Spleen (tissue), 7 donors: ENCODE results near the gene ASAP2.

Experiments
- CTCF ChIP-seq, 11 experiments: fragments of 200-600 bp in 7 of 11; fragments of 450-650 bp in 4 of 11; sonication (generic) in 4 of 11; IDR thresholded peaks in 8 of 11; conservative IDR thresholded peaks in 3 of 11; 1 replicate in 7 of 11; 2 replicates in 4 of 11; pipeline versions ENCODE4 v1.4.0 to v1.8.0; 2016 to 2021; ENCODE audit warnings: antibody characterized with exemption in 11 of 11, inconsistent platforms in 4 of 11, mild to moderate bottlenecking in 1 of 11
- POLR2A ChIP-seq, 3 donors: fragments of 450-650 bp; IDR thresholded peaks; one replicate each; pipeline ENCODE4 v1.5.1; 2017; ENCODE audit warnings: antibody characterized with exemption in 3 of 3, mild to moderate bottlenecking in 1 of 3
- donor health status: DM: no; HTN: no; CAD: no; lungs with moderate emphysema.
- donor health status: DM: no; HTN: no; CAD: no.
- donor health status: DM: no; HTN: no; CAD: no.

- TF ChIP-seq POLR2A (IDR thresholded peaks at IDR 0.05) (no peak), CTCF (IDR thresholded peaks at IDR 0.05 in 8 of 11, conservative IDR thresholded peaks at IDR 0.05 in 3 of 11) (no peak)
Measured at GRCh38 chr2:9210030-9210429, 3.4 kb downstream of the ASAP2 start.
